CD14-positive monocyte (primary cell): ENCODE measurements around the gene TBC1D16. TPM values are rescaled to one million over a fixed set of nuclear protein-coding genes. Genes with fewer than 3 reads are reported as not detected.

Experiments
- DNase-seq, 3 donors: peaks; one replicate each; pipeline ENCODE4 v3.0.0-alpha.2; 2011 to 2022
- H2AFZ ChIP-seq: 2 replicates; pipeline ENCODE4 v1.6.0; 2012; ENCODE audit warnings: mild to moderate bottlenecking, low read depth, low read length, inconsistent platforms; ENCODE audit not compliant: insufficient read depth, poor library complexity, severe bottlenecking
- H3K27ac ChIP-seq, 2 donors: 1 replicate in 1 of 2; 2 replicates in 1 of 2; pipeline ENCODE4 v1.5.1; 2012 to 2013; ENCODE audit warnings: low read length in 2 of 2, control low read depth in 1 of 2, inconsistent platforms in 1 of 2, low read depth in 1 of 2, mild to moderate bottlenecking in 1 of 2
- H3K27me3 ChIP-seq, 2 donors: one replicate each; pipeline versions ENCODE4 v1.6.0 to v1.6.1; 2011 to 2013; ENCODE audit warnings: low read length in 2 of 2; ENCODE audit not compliant: control insufficient read depth in 2 of 2, insufficient read depth in 2 of 2
- H3K36me3 ChIP-seq, 2 donors: replicated peaks in 1 of 2; 1 replicate in 1 of 2; 2 replicates in 1 of 2; pipeline versions ENCODE4 v1.5.1 to v1.6.1; 2012 to 2013; ENCODE audit warnings: low read length in 2 of 2, control low read depth in 1 of 2, inconsistent platforms in 1 of 2, mild to moderate bottlenecking in 1 of 2; ENCODE audit not compliant: insufficient read depth in 2 of 2, control insufficient read depth in 1 of 2
- H3K4me1 ChIP-seq, 2 donors: 1 replicate in 1 of 2; 2 replicates in 1 of 2; pipeline versions ENCODE4 v1.5.1 to v1.6.1; 2012 to 2013; ENCODE audit warnings: low read length in 2 of 2, control low read depth in 1 of 2, inconsistent platforms in 1 of 2, mild to moderate bottlenecking in 1 of 2, moderate library complexity in 1 of 2; ENCODE audit not compliant: insufficient read depth in 2 of 2, control insufficient read depth in 1 of 2
- H3K4me2 ChIP-seq: replicated peaks from 2 replicates; pipeline ENCODE3; 2012; ENCODE audit warnings: low read length, moderate library complexity, mild to moderate bottlenecking; ENCODE audit not compliant: poor library complexity, severe bottlenecking; ENCODE audit errors: extremely low read depth
- H3K4me3 ChIP-seq, 3 experiments: fragments of 200-600 bp in 1 of 3; sonication (generic) in 1 of 3; replicated peaks in 1 of 3; 1 replicate in 2 of 3; 2 replicates in 1 of 3; pipeline ENCODE4 v1.5.1; 2011 to 2013; ENCODE audit warnings: low read length in 3 of 3, mild to moderate bottlenecking in 3 of 3, control low read depth in 2 of 3, low read depth in 2 of 3, inconsistent platforms in 1 of 3, moderate library complexity in 1 of 3
- H3K79me2 ChIP-seq: 2 replicates; pipeline ENCODE4 v1.6.0; 2012; ENCODE audit warnings: mild to moderate bottlenecking, control low read depth, inconsistent platforms, low read length, moderate library complexity; ENCODE audit not compliant: insufficient read depth
- H3K9ac ChIP-seq: 2 replicates; pipeline ENCODE4 v1.6.0; 2017; ENCODE audit warnings: low read length, mild to moderate bottlenecking; ENCODE audit not compliant: insufficient read depth, poor library complexity, severe bottlenecking
- H3K9me3 ChIP-seq, 2 donors: replicated peaks in 1 of 2; 1 replicate in 1 of 2; 2 replicates in 1 of 2; pipeline versions ENCODE4 v1.5.1 to v1.6.1; 2012 to 2013; ENCODE audit warnings: low read length in 2 of 2, control low read depth in 1 of 2; ENCODE audit not compliant: control insufficient read depth in 1 of 2, insufficient read depth in 1 of 2
- H4K20me1 ChIP-seq: 2 replicates; pipeline ENCODE4 v1.6.0; 2012; ENCODE audit warnings: mild to moderate bottlenecking, low read length, control low read depth, moderate library complexity; ENCODE audit not compliant: insufficient read depth
- H3K27ac Mint-ChIP-seq, 7 donors: one replicate each; pipeline ENCODE4 v1.8.0; 2020; ENCODE audit warnings: mild to moderate bottlenecking in 7 of 7, mixed read lengths in 7 of 7, moderate library complexity in 6 of 7, inconsistent platforms in 2 of 7
- H3K27me3 Mint-ChIP-seq, 3 donors: one replicate each; pipeline ENCODE4 v1.8.0; 2021 to 2022; ENCODE audit warnings: low read depth in 3 of 3, mild to moderate bottlenecking in 3 of 3, mixed read lengths in 3 of 3, moderate library complexity in 3 of 3, inconsistent platforms in 1 of 3
- H3K36me3 Mint-ChIP-seq, 2 donors: one replicate each; pipeline ENCODE4 v1.8.0; 2020; ENCODE audit warnings: mixed read lengths in 2 of 2, inconsistent platforms in 1 of 2, mild to moderate bottlenecking in 1 of 2
- H3K4me1 Mint-ChIP-seq: one replicate; pipeline ENCODE4 v1.8.0; 2020; ENCODE audit warnings: mild to moderate bottlenecking, mixed read lengths
- H3K4me3 Mint-ChIP-seq, 2 donors: one replicate each; pipeline ENCODE4 v1.8.0; 2020; ENCODE audit warnings: mild to moderate bottlenecking in 2 of 2, mixed read lengths in 2 of 2, moderate library complexity in 1 of 2
- H3K9me3 Mint-ChIP-seq, 7 donors: one replicate each; pipeline ENCODE4 v1.8.0; 2020 to 2022; ENCODE audit warnings: mixed read lengths in 7 of 7, mild to moderate bottlenecking in 6 of 7, moderate library complexity in 6 of 7, inconsistent platforms in 2 of 7
- WGBS: methylation state at CpG from one replicate; pipeline ENCODE4 v1.1.5; 2013; ENCODE audit warnings: missing lambda C conversion rate; ENCODE audit not compliant: insufficient coverage; 5-methylcytosine and 5-hydroxymethylcytosine counted together
- intact Hi-C, 2 donors: fragments of 100-400 bp; cut with micrococcal nuclease; formaldehyde crosslinking; loops; one replicate each; pipeline versions ENCODE4 v1.15.0 to v1.15.1; 2023
- polyA plus RNA-seq, 3 donors: library from polyadenylated mRNA; depleted of rRNA in 1 of 3; unstranded in 2 of 3; stranded (reverse) in 1 of 3; fragments of 300-500 nt in 2 of 3; fragments of >200 nt in 1 of 3; fragmentation: Illumina TruSeq in 2 of 3; gene quantifications; 1 replicate in 2 of 3; 2 replicates in 1 of 3; pipeline ENCODE4 v1.2.3, GENCODE V29; 2012 to 2021
- TF ChIP-seq, protein P1 (sequence below): fragments of 200-600 bp; IDR thresholded peaks from one replicate; pipeline ENCODE4 v1.8.0; 2022; ENCODE audit warnings: antibody characterized with exemption, mild to moderate bottlenecking

TBC1D16 gene
- polyA plus RNA-seq, 3 donors, result 0.11 to 0.53 (median 0.27) TPM

DNA sequence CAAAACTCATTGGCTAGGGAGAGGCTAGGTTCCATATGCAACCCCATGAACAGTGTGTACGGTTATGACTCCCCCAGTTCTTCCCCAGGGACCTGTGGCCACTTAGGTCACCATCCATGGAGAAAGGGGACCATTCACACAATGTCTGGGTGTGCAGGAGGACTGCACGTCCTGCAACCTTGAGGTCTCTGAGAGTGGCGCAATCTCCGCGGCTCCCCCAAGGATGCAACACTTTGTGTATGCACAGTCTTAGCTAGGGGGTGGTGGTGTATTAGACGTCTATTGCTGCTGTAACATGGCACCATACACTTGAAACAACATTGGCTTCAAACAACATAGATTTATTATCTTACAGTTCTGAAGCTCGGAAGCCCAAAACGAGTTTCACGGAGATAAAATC is 130.8 kb downstream of the TBC1D16 start:
- DNase-seq, result no peak
- H3K36me3 ChIP-seq, result no peaks in the 10 kb centered on the region
- no peak overlapping the region for H3K4me3 Mint-ChIP-seq
- intact Hi-C loops, result no loop called here
- no peak overlapping the region for H3K27ac ChIP-seq
- H3K27ac Mint-ChIP-seq, result no peak overlapping the region
- H3K4me2 ChIP-seq, result no peak overlapping the region
- no peaks in the 10 kb centered on the region for H4K20me1 ChIP-seq
- no peak overlapping the region for H3K9ac ChIP-seq
- no peaks in the 10 kb centered on the region for H3K4me1 Mint-ChIP-seq
- H3K4me1 ChIP-seq, result no peaks in the 10 kb centered on the region
- TF ChIP-seq, protein P1, sequence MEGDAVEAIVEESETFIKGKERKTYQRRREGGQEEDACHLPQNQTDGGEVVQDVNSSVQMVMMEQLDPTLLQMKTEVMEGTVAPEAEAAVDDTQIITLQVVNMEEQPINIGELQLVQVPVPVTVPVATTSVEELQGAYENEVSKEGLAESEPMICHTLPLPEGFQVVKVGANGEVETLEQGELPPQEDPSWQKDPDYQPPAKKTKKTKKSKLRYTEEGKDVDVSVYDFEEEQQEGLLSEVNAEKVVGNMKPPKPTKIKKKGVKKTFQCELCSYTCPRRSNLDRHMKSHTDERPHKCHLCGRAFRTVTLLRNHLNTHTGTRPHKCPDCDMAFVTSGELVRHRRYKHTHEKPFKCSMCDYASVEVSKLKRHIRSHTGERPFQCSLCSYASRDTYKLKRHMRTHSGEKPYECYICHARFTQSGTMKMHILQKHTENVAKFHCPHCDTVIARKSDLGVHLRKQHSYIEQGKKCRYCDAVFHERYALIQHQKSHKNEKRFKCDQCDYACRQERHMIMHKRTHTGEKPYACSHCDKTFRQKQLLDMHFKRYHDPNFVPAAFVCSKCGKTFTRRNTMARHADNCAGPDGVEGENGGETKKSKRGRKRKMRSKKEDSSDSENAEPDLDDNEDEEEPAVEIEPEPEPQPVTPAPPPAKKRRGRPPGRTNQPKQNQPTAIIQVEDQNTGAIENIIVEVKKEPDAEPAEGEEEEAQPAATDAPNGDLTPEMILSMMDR, result no peak
- no peaks in the 10 kb centered on the region for H3K9me3 ChIP-seq
- no peaks in the 10 kb centered on the region for H3K79me2 ChIP-seq
- peaks cover 11 to 20% (median 13%) of the 10 kb centered on the region in 3 donors for H3K27me3 Mint-ChIP-seq
- H3K9me3 Mint-ChIP-seq, result no peaks in the 10 kb centered on the region
- WGBS, result 94% methylated on average over 3 of the region's 9 CpGs
- H3K27me3 ChIP-seq, result no peaks in the 10 kb centered on the region
- H3K4me3 ChIP-seq, result no peak overlapping the region
- no peaks in the 10 kb centered on the region for H3K36me3 Mint-ChIP-seq
- H2AFZ ChIP-seq, result no peak overlapping the region

DNA sequence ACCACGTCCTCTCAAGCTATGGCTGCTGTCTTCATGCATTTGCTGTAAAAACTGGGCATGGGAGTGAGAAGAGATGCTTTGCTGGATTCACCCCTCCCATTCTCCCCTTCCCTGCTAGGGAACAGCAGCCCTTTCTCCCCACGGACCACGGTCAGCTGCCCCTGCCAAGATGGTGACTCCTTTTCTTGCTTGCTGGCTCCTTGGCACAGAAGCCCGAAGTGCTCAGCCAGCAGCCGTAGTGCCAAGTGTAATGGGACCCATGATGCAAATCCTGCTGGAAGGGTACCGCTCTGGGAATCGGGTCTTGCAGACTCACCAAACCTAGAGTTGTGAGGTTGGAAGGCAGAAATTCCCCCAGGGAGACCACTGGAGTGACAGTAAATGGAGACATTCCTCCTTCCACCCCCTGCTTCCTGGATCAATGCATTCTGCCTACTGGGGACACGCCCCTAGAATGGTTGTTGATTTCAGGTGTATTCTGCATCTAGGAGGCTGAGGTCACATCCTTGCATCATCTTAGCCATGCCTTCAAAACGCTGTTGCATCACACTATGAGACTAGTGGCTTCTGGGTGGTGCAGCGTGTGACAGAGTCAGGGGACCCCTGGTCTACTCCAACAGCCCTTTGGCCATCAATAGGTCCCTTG is 133.4 kb downstream of the TBC1D16 start:
- intact Hi-C loops, result no loop called here
- H3K27me3 Mint-ChIP-seq, result peaks cover 13 to 18% (median 14%) of the 10 kb centered on the region in 3 donors
- Histone ChIP-seq H3K9me3 (no peaks in the 10 kb centered on the region), H3K27ac (no peak overlapping the region), H3K4me3 (no peak overlapping the region), H3K36me3 (no peaks in the 10 kb centered on the region), H4K20me1 (no peaks in the 10 kb centered on the region), H2AFZ (no peak overlapping the region), H3K4me1 (no peaks in the 10 kb centered on the region), H3K9ac (no peak overlapping the region), H3K4me2 (no peak overlapping the region), H3K79me2 (no peaks in the 10 kb centered on the region), H3K27me3 (no peaks in the 10 kb centered on the region)
- DNase-seq, result no peak
- H3K27ac Mint-ChIP-seq, result no peak overlapping the region
- H3K4me3 Mint-ChIP-seq, result no peak overlapping the region
- no peaks in the 10 kb centered on the region for H3K4me1 Mint-ChIP-seq
- no peaks in the 10 kb centered on the region for H3K36me3 Mint-ChIP-seq
- TF ChIP-seq, protein P1, result no peak
- peaks cover 0 to 7% (median 3%) of the 10 kb centered on the region in 7 donors for H3K9me3 Mint-ChIP-seq
- WGBS, result 88% methylated on average over 2 of the region's 10 CpGs
